Eye (tissue), 1 donor: ENCODE data around the gene RER1.

Experiments used
- DNase-seq: peaks from one replicate; pipeline ENCODE4 v3.0.0-alpha.2; 2015

Gene RER1

GRCh38 chr1:2408859-2409276 lies 17.2 kb downstream of the RER1 start:
- no peak for DNase-seq

DNA sequence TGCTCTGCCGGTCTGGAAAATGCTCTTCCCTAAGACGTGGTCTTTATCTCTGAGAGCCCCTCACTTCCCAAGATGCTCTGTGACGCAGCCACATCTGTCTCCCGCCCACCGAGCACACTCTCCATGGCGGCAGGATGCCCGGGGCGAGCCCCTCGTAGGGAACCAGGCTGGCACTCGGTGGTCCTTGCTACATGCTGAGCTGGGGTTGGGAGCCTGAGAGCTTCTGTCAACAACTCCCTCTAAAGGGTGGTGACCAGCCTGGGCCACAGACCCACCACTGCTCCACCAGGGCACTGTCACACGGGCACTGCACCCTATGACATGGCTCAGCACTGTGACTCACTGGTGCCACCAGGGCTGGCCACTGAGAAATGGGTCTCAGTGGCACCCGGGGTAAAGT lies 18.1 kb downstream of the RER1 start:
- no peak for DNase-seq

DNA sequence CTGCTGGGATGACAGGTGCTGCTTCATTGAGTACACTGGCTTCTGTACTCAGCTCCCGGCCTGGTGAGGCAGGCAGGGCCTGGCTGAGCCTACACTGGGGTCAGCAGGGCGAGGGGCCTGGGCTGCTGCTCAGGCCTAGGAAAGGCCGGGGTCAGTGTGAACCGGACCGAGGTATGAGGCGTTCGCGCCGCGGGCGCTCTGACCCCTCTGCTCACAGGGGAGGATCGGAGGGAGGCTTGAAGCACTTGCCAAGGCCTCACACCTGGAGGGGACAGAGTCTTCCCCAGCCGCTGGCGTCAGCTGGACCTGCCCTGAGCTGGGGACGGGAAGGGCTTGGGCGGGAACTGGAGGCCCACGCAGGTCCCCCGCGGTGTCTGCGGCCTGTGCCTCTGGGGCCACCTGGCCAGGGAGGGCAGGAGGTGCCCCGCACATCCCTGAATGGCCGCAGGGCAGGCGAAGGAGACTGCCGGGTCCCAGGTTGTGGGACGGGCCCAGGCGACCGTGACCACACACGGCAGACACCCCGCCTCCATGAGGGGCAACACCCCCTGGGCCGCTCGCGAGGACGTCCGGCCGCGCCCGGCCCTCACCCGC lies 20.3 kb downstream of the RER1 start:
- no peak for DNase-seq

GRCh38 chr1:2412395-2412772 lies 20.7 kb downstream of the RER1 start, which contains the start of gene PEX10:
PEX10 (minus strand) TSS chr1:2412564; CDS start chr1:2412502, 62 bp downstream.
- DNase-seq: peak; percentile 99

DNA sequence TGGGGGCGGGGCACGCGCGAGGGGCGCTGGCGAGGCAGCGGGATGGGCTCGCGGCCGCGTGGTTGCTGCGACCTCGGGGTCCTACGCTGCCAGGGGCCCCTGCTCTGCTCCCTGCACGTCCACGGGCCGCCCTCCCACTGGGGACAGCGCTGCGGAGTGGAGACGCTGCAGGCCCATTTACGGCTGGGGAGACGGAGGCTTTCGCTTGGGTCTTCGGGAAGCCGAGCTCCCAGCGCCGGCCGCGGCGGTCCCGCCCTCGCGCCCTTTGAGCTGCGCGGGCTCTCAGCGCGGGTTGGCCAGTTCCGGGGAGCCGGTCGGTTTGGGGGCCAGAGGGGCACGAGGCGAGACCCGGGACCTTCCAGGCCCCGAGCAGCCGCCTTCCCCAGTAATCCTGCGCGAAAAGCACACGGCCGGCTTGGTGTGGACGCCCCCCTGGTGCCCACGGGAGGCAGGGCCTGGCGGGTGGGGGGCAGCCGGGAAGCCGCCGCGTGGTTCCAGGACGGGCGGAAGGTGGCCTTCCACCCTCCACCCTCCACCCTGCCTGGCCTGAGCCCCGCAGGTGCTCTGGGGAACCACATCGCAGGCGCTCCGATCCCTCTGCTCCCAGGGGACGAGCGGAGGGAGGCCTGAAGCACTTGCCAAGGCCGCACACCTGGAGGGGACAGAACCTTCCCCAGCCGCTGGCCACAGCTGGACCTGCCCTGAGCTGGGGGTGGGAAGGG lies 21.3 kb downstream of the RER1 start:
- DNase-seq: no peak

DNA sequence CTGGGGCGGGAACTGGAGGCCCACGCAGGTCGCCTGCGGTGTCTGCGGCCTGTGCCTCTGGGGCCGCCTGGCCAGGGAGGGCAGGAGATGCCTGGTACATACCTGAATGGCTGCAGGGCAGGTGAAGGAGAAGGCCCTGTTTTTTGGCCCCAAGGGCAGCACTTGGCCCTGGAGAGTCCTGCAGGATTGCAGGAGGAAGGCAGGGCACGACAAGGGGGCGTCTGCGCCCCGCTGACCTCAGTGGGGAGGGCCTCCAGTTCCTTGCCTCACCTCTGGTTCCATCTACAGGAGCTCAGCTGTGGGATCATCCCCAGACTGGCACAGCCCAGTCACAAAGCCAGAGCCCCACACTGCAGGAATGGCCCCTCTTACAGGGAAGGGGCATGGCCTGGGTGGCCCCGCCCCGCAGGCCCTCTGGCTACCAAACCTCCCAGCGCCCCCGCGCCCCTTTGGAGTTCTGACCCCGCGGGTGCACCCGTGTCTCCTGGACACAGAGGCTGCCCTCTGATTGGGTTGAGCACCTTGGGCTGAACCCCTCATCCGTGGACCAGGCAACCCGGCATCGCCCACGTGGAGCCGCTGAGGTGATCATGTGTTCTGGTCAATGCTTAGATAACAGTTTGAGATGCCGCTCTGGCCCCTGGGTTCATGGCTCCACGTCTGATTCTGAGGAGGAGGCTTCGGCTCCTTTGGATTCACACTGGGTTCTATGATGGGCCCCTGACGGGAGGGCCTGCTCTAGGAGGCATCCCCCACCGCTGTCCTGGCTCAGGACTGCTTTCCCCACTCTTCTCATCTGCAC lies 22.1 kb downstream of the RER1 start:
- no peak for DNase-seq

DNA sequence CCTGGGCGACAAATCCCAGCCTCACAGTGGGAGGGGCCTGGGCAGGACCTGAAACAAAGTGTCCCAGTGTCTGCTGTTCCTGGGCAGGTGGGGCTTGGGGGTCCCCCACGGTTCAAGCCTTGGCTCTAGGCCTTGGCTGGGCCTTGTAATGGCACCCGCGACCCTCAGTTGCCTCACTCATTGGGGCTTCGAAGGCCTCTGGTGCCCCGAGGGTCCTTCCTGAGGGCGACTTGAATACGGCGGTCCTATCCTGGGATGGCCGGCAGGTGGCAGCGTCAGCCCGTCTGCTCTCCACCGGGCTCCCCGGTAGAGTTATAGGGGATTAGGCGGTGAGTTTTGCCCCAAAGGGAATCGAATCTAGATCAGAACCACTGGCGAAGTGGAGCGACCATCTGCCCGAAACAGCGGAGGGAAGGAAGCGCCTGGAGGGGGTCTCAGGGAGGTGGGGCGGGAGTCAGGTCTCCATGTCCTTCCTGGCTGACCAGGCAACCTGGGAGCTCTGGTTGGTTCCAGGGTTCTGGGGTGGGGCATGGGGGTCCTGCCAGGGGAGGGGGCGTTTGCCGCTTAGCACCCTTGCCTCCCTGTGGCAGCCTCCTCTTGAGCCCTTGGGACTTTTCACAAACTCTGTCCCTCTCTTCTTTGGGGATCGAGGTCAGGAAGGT lies 22.8 kb downstream of the RER1 start:
- DNase-seq: peak; percentile 91

DNA sequence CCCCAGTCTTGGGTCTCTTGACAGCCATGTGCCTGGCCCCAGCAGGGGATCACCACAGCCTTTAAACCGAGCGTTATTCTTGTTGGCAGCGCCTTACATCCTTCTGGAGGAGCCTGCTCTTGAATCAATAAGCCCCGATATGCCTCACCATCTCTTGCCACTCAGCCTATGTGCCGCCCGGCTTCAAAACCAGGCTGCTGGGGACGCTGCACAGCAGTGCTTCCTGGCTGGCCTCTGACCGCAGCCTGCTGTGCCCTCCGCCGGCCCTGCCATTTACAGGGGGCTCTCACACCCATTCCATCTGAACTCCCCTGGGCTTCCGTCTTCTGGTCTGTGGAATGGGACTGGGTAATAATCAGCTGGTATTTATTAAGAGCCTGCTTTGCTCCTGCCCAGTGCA lies 23.7 kb downstream of the RER1 start:
- DNase-seq: no peak

GRCh38 chr1:2415801-2416208 lies 24.2 kb downstream of the RER1 start:
- DNase-seq: no peak

- DNase-seq: no peak
Measured at GRCh38 chr1:2416403-2416802, 24.8 kb downstream of the RER1 start.

DNA sequence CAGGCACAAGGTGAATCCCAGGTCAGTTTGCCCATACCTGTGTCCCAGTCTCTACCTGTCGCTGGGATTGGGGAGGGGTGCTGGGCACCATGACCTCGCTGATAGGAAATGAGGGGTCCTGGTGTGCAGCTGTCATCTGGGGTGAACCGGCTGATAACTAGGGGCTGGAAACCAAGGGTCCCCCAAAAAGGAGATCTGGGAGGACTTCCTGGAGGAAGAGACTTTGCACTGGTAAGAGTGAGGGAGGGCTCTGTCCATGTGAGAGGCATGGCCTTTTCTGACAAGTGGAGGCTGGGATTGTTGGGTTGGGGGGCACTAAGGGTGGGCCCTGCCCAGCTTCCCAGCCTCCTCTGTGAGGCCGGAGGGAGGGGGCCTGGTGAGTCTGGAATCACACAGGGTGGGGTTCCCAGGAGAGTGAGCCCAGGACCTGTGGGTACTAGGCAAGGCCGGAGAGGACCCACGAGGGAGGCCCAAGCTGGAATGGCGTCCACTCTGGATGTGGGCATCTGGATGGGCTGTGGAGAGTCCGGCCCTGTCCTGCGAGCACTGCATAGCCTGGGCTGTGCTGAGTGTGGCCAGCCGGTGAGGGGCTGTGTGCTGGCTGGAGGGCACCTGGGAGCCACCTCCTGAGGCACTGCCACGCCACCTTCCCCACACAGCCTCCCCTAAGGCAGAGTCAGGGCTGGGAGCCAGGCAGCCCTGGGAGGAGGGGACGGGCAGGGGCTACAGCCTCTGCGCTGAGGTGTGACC lies 25.6 kb downstream of the RER1 start:
- DNase-seq: no peak

DNA sequence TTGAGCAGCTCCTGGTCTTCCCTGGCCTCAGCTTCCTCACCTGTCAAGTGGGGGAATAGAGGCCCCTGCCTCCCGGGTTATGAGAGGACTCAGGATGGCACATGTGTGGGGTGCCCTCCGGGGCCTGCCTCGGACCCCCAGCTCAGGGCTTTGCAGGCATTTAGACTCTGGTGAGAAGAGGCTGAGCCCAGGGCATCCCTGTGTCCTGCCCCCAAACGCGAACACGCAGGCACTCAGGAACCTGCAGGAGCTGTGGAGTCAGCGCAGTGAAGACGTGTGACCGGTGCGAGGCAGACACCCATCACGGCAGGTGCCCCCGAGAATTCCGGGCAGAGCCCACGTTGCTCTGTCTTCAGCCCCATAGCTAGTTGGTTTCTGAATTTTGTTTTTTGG lies 26.2 kb downstream of the RER1 start:
- no peak for DNase-seq

- no peak for DNase-seq
Measured at GRCh38 chr1:2418791-2419320, 27.2 kb downstream of the RER1 start.

GRCh38 chr1:2419416-2419815 lies 27.8 kb downstream of the RER1 start:
- no peak for DNase-seq

- no peak for DNase-seq
Measured at GRCh38 chr1:2422523-2422922, 30.9 kb downstream of the RER1 start.

DNA sequence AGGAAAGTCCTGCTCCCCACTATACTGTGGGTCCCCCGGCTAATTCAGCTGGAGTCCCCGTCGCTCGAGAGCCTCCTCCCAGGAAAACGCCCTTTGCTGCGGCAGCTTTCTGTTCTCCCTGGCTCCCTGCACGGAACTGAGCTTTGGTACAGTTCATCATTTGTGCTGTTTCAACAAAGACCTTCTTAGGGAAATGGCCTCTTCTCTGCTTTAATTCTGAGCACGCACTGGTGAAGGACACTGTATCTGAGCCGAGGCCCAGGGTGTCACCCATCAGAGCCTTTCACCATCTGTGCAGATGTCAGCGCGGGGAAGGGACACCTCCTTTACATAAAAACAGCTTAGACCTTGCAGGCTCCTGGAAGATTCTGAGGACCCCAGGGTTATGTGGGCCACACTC lies 34.3 kb downstream of the RER1 start:
- no peak for DNase-seq

DNA sequence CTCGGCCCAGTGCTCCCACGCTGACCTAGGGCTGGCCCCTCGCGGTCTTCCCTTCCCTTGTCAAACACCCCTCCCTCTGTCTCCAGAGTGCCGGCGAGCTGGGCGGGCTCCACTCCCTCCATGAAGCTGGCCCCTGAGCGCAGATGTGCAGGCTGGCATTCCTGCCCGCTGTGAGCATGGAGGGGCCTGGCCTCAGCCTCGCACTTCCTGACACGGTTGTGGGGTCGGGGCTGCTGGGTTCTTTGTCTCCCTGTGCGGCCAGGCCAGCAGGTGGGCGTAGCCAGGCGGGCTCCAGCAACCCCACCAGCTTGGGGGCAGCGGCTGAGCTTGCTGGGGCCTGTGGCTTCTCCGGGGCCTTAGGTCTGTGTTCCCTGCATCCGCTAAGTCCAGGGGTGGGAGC lies 34.9 kb downstream of the RER1 start:
- DNase-seq: peak; percentile 63

DNA sequence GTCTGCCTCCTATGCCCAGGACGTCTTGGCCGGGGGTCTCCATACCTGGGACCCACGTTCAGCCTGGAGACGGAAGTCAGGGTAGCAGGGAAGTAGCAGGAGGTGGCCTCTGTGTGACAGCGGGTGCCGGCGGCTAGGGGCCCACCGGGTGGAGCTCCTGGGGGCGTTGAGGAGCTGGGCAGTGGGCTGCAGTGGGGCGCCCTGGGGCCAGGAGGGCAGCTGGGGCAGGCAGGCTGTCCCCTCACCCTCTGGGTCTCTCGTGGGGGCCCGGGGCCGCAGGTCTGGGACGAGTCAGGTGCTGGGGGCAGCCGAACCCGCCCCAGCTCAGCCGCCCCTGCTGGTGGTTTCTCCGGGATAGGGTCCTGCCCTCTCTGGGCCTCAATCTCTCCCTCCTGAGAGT lies 35.4 kb downstream of the RER1 start:
- no peak for DNase-seq

- DNase-seq: no peak
Measured at GRCh38 chr1:2427976-2428375, 36.3 kb downstream of the RER1 start.

DNA sequence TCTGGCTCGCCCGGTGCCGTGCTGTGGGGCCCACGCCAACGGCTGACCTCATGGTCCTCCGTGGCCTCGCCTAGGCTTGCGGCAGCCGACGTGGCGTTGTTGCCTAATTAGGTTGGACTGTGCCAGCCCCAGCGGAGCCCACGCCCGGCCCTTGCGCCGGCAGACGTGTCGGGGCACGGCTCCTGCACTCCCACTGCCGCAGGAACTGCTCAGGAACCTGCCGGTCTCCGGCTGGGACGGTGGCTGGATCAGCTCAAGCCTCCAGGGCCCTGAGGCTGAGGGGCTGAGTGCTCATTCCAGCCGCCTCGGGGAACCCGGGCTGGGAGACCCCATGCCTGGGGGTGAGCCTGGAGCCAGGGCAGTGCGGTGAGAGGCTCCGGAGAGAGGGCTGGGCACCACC lies 36.8 kb downstream of the RER1 start:
- DNase-seq: no peak

DNA sequence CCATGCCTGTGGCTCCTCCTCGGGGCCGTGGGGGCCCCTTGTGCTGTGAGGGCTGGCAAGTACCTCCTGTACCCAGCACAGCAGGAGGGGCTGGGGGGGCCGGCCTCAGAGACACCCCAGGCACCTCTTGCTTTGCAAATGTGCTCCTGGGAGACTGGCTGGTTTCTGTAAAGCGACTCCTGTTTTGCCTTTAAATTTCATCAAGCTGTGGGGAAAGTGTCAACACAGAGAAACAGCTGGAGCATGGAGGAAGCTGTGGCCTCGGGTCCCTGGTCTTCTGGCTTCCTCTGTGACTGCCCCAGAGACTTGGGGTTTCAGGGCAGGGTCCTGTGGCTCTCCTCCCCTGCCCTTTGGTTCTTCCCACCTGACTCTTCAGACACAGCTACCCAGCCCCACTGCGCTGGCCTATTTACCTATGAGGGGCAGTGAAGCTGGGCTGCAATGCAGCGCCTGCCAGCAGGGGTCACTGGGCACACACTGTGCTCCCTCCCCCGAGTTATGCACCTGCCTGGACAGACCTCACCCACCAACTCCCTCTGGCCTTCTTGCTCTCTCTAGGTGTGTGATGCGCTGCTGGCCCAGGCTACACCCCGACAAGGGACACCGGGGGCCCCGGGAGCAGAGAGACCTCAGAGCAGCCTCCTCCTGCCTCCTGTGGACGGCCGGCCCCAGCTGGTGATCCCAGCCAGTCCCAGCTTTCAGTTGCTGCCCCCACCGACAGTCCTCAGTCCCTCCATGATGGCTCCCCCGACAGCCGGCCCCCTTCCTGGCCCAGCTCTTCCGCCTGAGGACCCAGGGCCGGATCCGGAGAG lies 38.3 kb downstream of the RER1 start:
- no peak for DNase-seq

- DNase-seq: no peak
Measured at GRCh38 chr1:2430592-2430973, 38.9 kb downstream of the RER1 start.
